CD4-positive, alpha-beta T cell treated with Interleukin-4 for 4 hours (primary cell): ENCODE measurements around the gene C6orf141.
"Not testable (repeated sequence)": the region's sequence is repeated elsewhere in the genome, so short reads cannot be mapped to it uniquely, and the experiment has no call there.

ENCODE experiments used
- DNase-seq: peaks from one replicate; pipeline ENCODE4 v3.0.0-alpha.2; 2020

C6orf141 gene

DNA sequence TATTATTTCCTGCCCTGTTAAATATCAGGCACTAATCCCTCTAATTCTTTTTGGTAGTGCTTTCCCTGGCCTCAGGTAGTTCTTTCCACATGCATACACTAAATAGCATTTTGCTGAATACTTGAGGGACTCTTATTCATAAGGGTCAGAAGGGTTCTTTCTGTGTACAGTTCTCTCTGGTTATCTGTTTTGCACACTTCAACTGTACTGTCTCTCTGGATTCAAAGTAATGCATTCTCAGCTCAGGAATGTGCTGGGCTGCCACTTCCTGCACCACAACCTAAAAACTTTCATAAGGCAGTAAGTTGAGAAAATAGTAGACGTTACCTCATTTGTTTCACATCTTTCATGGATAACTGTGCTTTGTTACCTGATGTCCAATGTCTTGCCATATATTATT, 32.1 kb downstream of the C6orf141 start:
- no peak for DNase-seq

- DNase-seq = not testable (repeated sequence)
Observed at GRCh38 chr6:49587262-49587661, 36.8 kb downstream of the C6orf141 start.
